ENCODE data around the gene BTBD9. TPM values are rescaled to one million over a fixed set of nuclear protein-coding genes. Genes with fewer than 3 reads are reported as not detected.

BTBD9 gene
- total and polyA plus RNA-seq, 2 experiments from 2014 or later: 10.0 to 13.7 TPM

DNA sequence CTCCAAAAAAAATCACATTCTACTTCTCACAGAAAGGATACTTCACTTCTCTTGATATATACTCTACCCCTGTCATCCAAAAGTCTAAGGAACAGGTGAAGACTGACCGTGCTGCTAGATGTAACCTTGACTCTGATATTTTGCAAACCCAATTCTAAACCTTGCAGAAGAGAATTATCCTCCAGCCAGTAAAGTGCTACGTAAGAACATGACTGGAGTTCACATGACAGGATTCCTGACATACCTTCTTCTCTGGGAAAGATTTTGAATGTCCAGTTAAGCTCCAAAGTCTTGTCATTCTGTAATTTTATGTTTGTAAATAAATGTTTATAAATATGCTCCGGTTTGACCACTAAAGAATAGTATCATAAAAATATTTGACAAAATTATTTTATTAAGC, 35.8 kb downstream of the BTBD9 start:
- H3K9me3 ChIP-seq (ENCODE audit: low read depth): no peaks in the 10 kb centered on the region
- no peaks in the 10 kb centered on the region for H4K20me1 ChIP-seq (ENCODE audit: insufficient read depth)
- no peak overlapping the region for H3K4me2 ChIP-seq (ENCODE audit: unreplicated experiment)
- no peak overlapping the region for H3K4me3 ChIP-seq
- WGBS, 2 experiments (ENCODE audit: low coverage in 1 of 2, low lambda C conversion rate in 2 of 2, missing lambda C conversion rate in 2 of 2): 83 to 84% methylated on average over 3 of the region's 3 CpGs
- H3K79me2 ChIP-seq (ENCODE audit: insufficient read depth): peaks cover 14% of the 10 kb centered on the region; the same call in 1 of the 2 replicates
- H3K9me2 ChIP-seq (ENCODE audit: insufficient read depth): peaks cover 3% of the 10 kb centered on the region; the same call in 1 of the 2 replicates
- H3K9ac ChIP-seq: no peak overlapping the region
- H3F3A ChIP-seq (ENCODE audit: insufficient read depth): no peaks in the 10 kb centered on the region
- no peak for DNase-seq
- in situ Hi-C loops (cut with MboI): no loop called here
- no peak overlapping the region for H2AFZ ChIP-seq
- H3K27ac ChIP-seq: no peak overlapping the region
- H3K36me3 ChIP-seq (ENCODE audit: low read depth): no peaks in the 10 kb centered on the region
- no peak for TF ChIP-seq EZH2 (IDR thresholded peaks at IDR 0.05; ENCODE audit: insufficient read depth, poor library complexity, severe bottlenecking)
- no peak for TF ChIP-seq EZH2phosphoT487 (IDR thresholded peaks at IDR 0.05; ENCODE audit: insufficient read depth, low read depth)
- H3K4me1 ChIP-seq (ENCODE audit: insufficient read depth): no peaks in the 10 kb centered on the region; the same call in 1 of the 2 replicates
- H3K27me3 ChIP-seq (replicated peaks; ENCODE audit: insufficient read depth): no peaks in the 10 kb centered on the region

DNA sequence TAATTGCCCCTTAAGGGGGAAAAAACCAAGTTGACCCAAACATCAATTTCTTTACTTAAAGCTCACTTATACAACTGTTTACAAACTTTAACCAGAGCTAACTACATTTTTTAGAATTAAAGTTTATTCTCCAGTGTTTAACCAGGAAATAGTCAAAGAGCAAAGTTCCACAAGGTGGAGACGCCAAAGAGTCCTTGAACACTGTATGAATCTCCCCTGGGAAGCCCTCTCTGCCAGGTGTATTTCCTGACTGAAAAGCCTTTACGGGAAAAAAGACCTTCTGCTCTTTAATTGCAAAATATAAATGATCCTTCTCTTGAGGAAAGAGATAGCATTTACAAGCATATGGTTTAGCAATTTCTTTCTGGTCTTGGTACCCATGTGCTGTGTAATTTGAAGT, 36.2 kb downstream of the BTBD9 start:
- H2AFZ ChIP-seq: no peak overlapping the region
- no peaks in the 10 kb centered on the region for H4K20me1 ChIP-seq (ENCODE audit: insufficient read depth)
- peaks cover 3% of the 10 kb centered on the region; the same call in 1 of the 2 replicates for H3K9me2 ChIP-seq (ENCODE audit: insufficient read depth)
- no peak overlapping the region for H3K4me3 ChIP-seq
- in situ Hi-C loops (cut with MboI): no loop called here
- no peaks in the 10 kb centered on the region for H3F3A ChIP-seq (ENCODE audit: insufficient read depth)
- no peaks in the 10 kb centered on the region; the same call in 1 of the 2 replicates for H3K4me1 ChIP-seq (ENCODE audit: insufficient read depth)
- peaks cover 9% of the 10 kb centered on the region; the same call in 1 of the 2 replicates for H3K79me2 ChIP-seq (ENCODE audit: insufficient read depth)
- no peak overlapping the region for H3K4me2 ChIP-seq (ENCODE audit: unreplicated experiment)
- no peaks in the 10 kb centered on the region for H3K36me3 ChIP-seq (ENCODE audit: low read depth)
- H3K9ac ChIP-seq: no peak overlapping the region
- TF ChIP-seq EZH2phosphoT487 (IDR thresholded peaks at IDR 0.05; ENCODE audit: insufficient read depth, low read depth) (no peak), EZH2 (IDR thresholded peaks at IDR 0.05; ENCODE audit: insufficient read depth, poor library complexity, severe bottlenecking) (no peak)
- no peak overlapping the region for H3K27ac ChIP-seq
- no peaks in the 10 kb centered on the region for H3K9me3 ChIP-seq (ENCODE audit: low read depth)
- 51 to 66% methylated on average over 2 of the region's 2 CpGs for WGBS, 2 experiments (ENCODE audit: low coverage in 1 of 2, low lambda C conversion rate in 2 of 2, missing lambda C conversion rate in 2 of 2)
- H3K27me3 ChIP-seq (replicated peaks; ENCODE audit: insufficient read depth): no peaks in the 10 kb centered on the region
- DNase-seq: no peak

DNA sequence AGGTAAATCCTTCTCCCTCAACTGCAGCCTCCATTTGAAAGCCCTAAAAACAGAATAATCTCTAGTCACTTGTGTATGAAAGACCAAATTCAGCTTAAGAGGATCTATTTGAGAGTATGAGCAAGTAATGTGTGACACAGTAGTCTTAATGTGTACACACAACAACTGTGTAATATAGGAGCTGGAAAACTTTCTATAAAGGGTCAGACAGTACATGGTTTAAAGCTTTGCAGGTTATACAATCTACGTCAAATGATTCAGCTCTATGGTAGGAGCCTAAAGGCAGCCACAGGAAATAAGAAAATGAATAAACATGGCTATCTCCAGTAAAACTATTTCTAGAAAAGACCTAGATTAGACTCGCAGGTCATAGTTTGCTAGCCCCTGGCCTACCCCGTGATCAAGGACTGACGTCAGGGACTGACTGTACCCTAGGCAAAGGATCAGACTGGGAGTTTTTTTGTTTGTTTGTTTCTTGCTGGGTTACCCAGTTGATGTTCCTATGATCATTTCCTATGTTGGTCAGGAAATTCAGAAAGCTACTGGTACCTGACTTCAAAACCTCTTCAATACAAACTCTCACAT, 39.7 kb downstream of the BTBD9 start:
- DNase-seq: no peak
- H3F3A ChIP-seq (ENCODE audit: insufficient read depth): no peaks in the 10 kb centered on the region
- no peak overlapping the region for H3K9ac ChIP-seq
- no peaks in the 10 kb centered on the region for H3K9me3 ChIP-seq (ENCODE audit: low read depth)
- no peaks in the 10 kb centered on the region for H3K36me3 ChIP-seq (ENCODE audit: low read depth)
- in situ Hi-C loops (cut with MboI): no loop called here
- TF ChIP-seq EZH2 (IDR thresholded peaks at IDR 0.05; ENCODE audit: insufficient read depth, poor library complexity, severe bottlenecking) (no peak), EZH2phosphoT487 (IDR thresholded peaks at IDR 0.05; ENCODE audit: insufficient read depth, low read depth) (no peak)
- WGBS, 2 experiments (ENCODE audit: low coverage in 1 of 2, low lambda C conversion rate in 2 of 2, missing lambda C conversion rate in 2 of 2): 84 to 92% methylated on average over 4 of the region's 4 CpGs
- H3K79me2 ChIP-seq (ENCODE audit: insufficient read depth): no peaks in the 10 kb centered on the region
- H2AFZ ChIP-seq: no peak overlapping the region
- no peak overlapping the region for H3K4me2 ChIP-seq (ENCODE audit: unreplicated experiment)
- no peaks in the 10 kb centered on the region; the same call in 1 of the 2 replicates for H3K4me1 ChIP-seq (ENCODE audit: insufficient read depth)
- H3K4me3 ChIP-seq: no peak overlapping the region
- no peaks in the 10 kb centered on the region for H4K20me1 ChIP-seq (ENCODE audit: insufficient read depth)
- H3K27me3 ChIP-seq (replicated peaks; ENCODE audit: insufficient read depth): no peaks in the 10 kb centered on the region
- no peaks in the 10 kb centered on the region for H3K9me2 ChIP-seq (ENCODE audit: insufficient read depth)
- no peak overlapping the region for H3K27ac ChIP-seq

- in situ Hi-C loops (cut with MboI): no loop called here
- H2AFZ ChIP-seq: no peak overlapping the region
- H3K4me3 ChIP-seq: no peak overlapping the region
- H3K4me2 ChIP-seq (ENCODE audit: unreplicated experiment): no peak overlapping the region
- no peak for DNase-seq
- H3K9me3 ChIP-seq (ENCODE audit: low read depth): no peaks in the 10 kb centered on the region
- TF ChIP-seq EZH2phosphoT487 (IDR thresholded peaks at IDR 0.05; ENCODE audit: insufficient read depth, low read depth) (no peak), EZH2 (IDR thresholded peaks at IDR 0.05; ENCODE audit: insufficient read depth, poor library complexity, severe bottlenecking) (no peak)
- no peaks in the 10 kb centered on the region for H4K20me1 ChIP-seq (ENCODE audit: insufficient read depth)
- H3K9ac ChIP-seq: no peak overlapping the region
- no peaks in the 10 kb centered on the region for H3K9me2 ChIP-seq (ENCODE audit: insufficient read depth)
- no peaks in the 10 kb centered on the region for H3K79me2 ChIP-seq (ENCODE audit: insufficient read depth)
- no peak overlapping the region for H3K27ac ChIP-seq
- no peaks in the 10 kb centered on the region for H3F3A ChIP-seq (ENCODE audit: insufficient read depth)
- H3K4me1 ChIP-seq (ENCODE audit: insufficient read depth): no peaks in the 10 kb centered on the region
- H3K27me3 ChIP-seq (replicated peaks; ENCODE audit: insufficient read depth): no peaks in the 10 kb centered on the region
- 91 to 95% methylated on average over 5 of the region's 5 CpGs for WGBS, 2 experiments (ENCODE audit: low coverage in 1 of 2, low lambda C conversion rate in 2 of 2, missing lambda C conversion rate in 2 of 2)
- no peaks in the 10 kb centered on the region for H3K36me3 ChIP-seq (ENCODE audit: low read depth)
Observed at GRCh38 chr6:38599261-38599660, 40.5 kb downstream of the BTBD9 start.

Data from GM23248 (cell line).